Nephron (organoid): ENCODE measurements around the gene STAT2.
A peak's percentile ranks its signal among the peaks of the same experiment; 100 is the strongest.

Experiments used
- H3K27ac Mint-ChIP-seq, 3 experiments: 2 replicates each; pipeline ENCODE4 v1.8.0; 2020; ENCODE audit warnings: mixed read lengths in 3 of 3, mild to moderate bottlenecking in 2 of 3, moderate library complexity in 1 of 3
- H3K27me3 Mint-ChIP-seq: 2 replicates; pipeline ENCODE4 v1.8.0; 2021; ENCODE audit warnings: low read depth, mild to moderate bottlenecking, moderate library complexity, mixed read lengths
- H3K36me3 Mint-ChIP-seq: 2 replicates; pipeline ENCODE4 v1.8.0; 2020; ENCODE audit warnings: low read depth, mixed read lengths
- H3K4me1 Mint-ChIP-seq: 2 replicates; pipeline ENCODE4 v1.8.0; 2020; ENCODE audit warnings: mixed read lengths
- H3K4me3 Mint-ChIP-seq, 3 experiments: 2 replicates each; pipeline ENCODE4 v1.8.0; 2020; ENCODE audit warnings: mild to moderate bottlenecking in 3 of 3, mixed read lengths in 3 of 3, moderate library complexity in 2 of 3
- H3K9me3 Mint-ChIP-seq: 2 replicates; pipeline ENCODE4 v1.8.0; 2020; ENCODE audit warnings: mixed read lengths
- TF ChIP-seq, protein P1 (sequence below), 3 experiments: fragments of 200-600 bp; sonication (generic); IDR thresholded peaks; one replicate each; pipeline ENCODE4 v1.5.0; 2021; ENCODE audit warnings: antibody characterized with exemption in 3 of 3; ENCODE audit not compliant: unreplicated experiment in 3 of 3

STAT2 gene

DNA sequence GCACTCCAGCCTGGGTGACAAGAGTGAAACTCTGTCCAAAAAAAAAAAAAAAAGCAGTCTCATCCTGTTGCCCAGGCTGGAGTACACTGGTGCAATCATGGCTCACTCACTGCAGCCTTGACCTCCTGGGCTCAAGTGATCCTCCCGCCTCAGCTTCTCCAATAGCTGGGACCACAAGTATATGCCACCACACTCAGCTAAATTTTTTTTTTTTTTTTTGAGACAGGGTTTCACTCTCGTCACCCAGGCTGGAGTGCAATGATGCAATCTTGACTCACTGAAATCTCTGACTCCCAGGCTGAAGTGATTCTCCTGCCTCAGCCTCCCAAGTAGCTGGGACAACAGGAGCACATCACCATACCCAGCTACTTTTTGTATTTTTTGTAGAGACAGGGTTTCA, 38.9 kb downstream of the STAT2 start:
- TF ChIP-seq, protein P1, sequence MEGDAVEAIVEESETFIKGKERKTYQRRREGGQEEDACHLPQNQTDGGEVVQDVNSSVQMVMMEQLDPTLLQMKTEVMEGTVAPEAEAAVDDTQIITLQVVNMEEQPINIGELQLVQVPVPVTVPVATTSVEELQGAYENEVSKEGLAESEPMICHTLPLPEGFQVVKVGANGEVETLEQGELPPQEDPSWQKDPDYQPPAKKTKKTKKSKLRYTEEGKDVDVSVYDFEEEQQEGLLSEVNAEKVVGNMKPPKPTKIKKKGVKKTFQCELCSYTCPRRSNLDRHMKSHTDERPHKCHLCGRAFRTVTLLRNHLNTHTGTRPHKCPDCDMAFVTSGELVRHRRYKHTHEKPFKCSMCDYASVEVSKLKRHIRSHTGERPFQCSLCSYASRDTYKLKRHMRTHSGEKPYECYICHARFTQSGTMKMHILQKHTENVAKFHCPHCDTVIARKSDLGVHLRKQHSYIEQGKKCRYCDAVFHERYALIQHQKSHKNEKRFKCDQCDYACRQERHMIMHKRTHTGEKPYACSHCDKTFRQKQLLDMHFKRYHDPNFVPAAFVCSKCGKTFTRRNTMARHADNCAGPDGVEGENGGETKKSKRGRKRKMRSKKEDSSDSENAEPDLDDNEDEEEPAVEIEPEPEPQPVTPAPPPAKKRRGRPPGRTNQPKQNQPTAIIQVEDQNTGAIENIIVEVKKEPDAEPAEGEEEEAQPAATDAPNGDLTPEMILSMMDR (IDR thresholded peaks at IDR 0.05; ENCODE audit: unreplicated experiment in 3 of 3) = no peak
- Mint-ChIP-seq H3K27ac (no peak overlapping the region), H3K4me3 (no peak overlapping the region)

DNA sequence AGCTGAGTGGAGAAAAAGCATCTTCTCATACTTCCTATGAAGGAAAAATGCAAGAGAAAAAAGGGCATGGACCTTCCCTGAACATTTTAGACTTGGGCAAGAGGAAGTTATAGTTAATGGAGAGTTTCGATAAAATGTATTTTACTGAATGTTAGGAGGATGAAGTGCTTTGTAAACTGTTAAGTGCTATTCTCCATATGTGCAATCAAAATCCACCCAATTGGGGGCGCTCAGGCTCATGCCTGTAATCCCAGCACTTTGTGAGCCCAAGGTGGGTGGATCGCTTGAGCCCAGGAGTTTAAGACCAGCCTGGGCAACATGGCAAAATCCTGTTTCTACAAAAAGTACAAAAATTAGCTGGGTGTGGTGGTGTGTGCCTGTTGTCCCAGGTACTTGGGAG, 42.2 kb downstream of the STAT2 start:
- Mint-ChIP-seq H3K27ac (no peak overlapping the region), H3K27me3 (no peaks in the 10 kb centered on the region), H3K36me3 (peaks cover 22% of the 10 kb centered on the region), H3K4me3 (peak overlapping the region; percentile 5 to 60 (median 57)), H3K4me1 (peaks cover 15% of the 10 kb centered on the region), H3K9me3 (no peaks in the 10 kb centered on the region)
- TF ChIP-seq, protein P1 (IDR thresholded peaks at IDR 0.05; ENCODE audit: unreplicated experiment in 3 of 3) = no peak

More for the DNA sequence above, 38.9 kb downstream of the STAT2 start:
- H3K36me3 Mint-ChIP-seq = peaks cover 45% of the 10 kb centered on the region
- H3K27me3 Mint-ChIP-seq = no peaks in the 10 kb centered on the region
- H3K4me1 Mint-ChIP-seq = peaks cover 2% of the 10 kb centered on the region
- no peaks in the 10 kb centered on the region for H3K9me3 Mint-ChIP-seq

DNA sequence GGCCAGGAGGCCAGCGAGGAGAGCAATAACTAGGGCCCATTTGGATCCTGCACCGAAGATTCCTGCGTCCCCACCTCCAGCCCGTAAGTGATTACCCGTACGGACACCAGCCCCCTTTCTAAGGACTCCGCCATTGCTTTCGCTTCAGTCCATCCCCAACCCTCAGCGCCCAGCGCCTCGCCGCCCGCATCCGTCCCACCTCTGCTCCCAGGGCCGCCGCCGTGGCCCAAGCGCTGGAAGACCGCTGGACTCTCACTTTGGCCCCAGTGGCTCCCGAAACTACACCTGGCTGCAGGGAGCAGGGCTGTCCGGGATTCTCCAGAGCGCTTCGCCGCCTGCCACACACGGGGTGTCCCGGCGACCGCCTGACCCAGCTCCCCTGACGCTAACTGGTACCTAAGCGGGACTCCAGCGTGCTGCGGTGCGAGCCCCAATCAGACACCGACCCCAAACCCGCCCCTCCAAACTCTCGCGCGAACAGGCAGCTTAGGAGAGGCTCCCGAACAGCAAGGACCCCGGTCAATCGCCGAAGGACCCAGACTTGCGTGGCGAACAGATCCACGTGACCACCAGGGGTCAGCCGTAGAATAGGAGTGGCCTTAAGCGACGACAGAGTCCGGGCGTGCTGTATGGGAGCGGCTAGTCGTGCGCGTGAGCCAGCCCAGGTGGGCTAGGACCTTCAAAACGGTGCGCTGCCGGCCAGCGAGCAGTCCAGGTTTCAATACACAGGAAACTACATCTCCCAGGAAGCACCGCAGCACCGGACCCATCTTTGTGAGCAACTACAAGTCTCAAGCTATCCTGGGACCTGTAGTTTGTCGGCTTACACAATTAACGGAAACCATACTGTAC, 44.1 kb downstream of the STAT2 start, which contains the start of gene CNPY2:
Gene CNPY2 (minus strand): TSS at position 367 of the 852 bp plus-strand sequence. CDS start 771 bp downstream, outside the sequence.
- H3K27ac Mint-ChIP-seq = peak within 1 kb of the TSS; percentile 99 to 100 (median 100)
- no peaks in the 10 kb centered on the region for H3K27me3 Mint-ChIP-seq
- H3K9me3 Mint-ChIP-seq = no peaks in the 10 kb centered on the region
- TF ChIP-seq, protein P1 (IDR thresholded peaks at IDR 0.05; ENCODE audit: unreplicated experiment in 3 of 3) = peak in 1 of 3 experiments; percentile 11
- H3K36me3 Mint-ChIP-seq = peaks cover 23% of the 10 kb centered on the region
- peak within 1 kb of the TSS; percentile 98 to 99 (median 99) for H3K4me3 Mint-ChIP-seq
- peaks cover 15% of the 10 kb centered on the region for H3K4me1 Mint-ChIP-seq

DNA sequence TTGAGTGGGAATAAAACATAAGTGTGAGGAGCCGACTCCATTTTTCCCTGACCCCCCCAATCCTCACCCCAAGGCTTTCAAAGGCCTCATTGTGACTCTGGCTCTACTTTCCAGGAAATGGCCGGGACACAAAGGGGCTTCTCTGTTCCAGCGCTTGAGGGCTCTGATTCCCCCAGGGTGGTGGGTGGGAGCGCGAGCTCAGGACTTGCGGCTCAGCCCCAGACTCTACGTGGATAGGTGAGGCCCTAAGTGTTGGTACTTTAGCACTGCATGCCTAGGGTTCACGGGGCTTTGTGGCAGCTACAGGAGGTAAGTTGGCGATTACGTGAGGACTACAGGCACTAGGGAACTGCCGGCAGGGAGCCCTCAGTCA, 44.7 kb downstream of the STAT2 start:
- TF ChIP-seq, protein P1 (IDR thresholded peaks at IDR 0.05; ENCODE audit: unreplicated experiment in 3 of 3) = no peak
- Mint-ChIP-seq H3K4me1 (peaks cover 15% of the 10 kb centered on the region), H3K4me3 (peak overlapping the region; percentile 98 to 99 (median 99)), H3K27me3 (no peaks in the 10 kb centered on the region), H3K36me3 (peaks cover 29% of the 10 kb centered on the region), H3K27ac (peak overlapping the region; percentile 99 to 100 (median 100)), H3K9me3 (no peaks in the 10 kb centered on the region)

DNA sequence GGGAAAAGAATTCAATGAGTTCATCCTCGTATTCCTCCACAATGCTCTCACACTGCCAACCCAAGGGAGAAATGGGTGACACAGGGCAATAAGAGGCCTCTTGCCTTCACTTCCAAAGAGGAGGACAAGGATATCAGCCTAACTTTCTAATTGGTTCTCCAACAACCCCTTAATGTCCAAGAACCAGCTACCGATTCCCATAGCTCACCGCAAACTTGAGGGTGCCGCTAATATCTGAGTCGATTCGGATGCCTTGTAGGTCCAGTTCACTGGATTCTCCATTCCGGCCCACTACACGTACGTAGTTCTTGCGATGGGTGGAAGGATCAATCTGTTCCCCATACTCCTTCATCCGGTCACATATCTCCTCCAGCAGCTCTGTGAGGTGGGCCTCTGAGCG, 48.9 kb downstream of the STAT2 start:
- Mint-ChIP-seq H3K9me3 (no peaks in the 10 kb centered on the region), H3K27ac (no peak overlapping the region), H3K4me1 (peaks cover 13% of the 10 kb centered on the region), H3K4me3 (peak overlapping the region in 1 of 3 experiments; percentile 39), H3K27me3 (no peaks in the 10 kb centered on the region), H3K36me3 (peaks cover 37% of the 10 kb centered on the region)
- TF ChIP-seq, protein P1 (IDR thresholded peaks at IDR 0.05; ENCODE audit: unreplicated experiment in 3 of 3) = no peak
